Fibroblast of mammary gland (primary cell): ENCODE results near the gene POU5F1.
A peak's percentile ranks its signal among the peaks of the same experiment; 100 is the strongest.

Source experiments
- DNase-seq: peaks from one replicate; pipeline ENCODE4 v3.0.0-alpha.2; 2010; ENCODE audit warnings: low read depth
- H3K4me3 ChIP-seq: 2 replicates; pipeline ENCODE4 v1.5.1; 2011; ENCODE audit warnings: low read depth, mild to moderate bottlenecking, low read length, moderate library complexity; ENCODE audit not compliant: control insufficient read depth
- CTCF ChIP-seq: conservative IDR thresholded peaks from 2 replicates; pipeline ENCODE4 v1.5.1; 2011; ENCODE audit warnings: low read depth, low read length, inconsistent platforms; ENCODE audit not compliant: control insufficient read depth, insufficient read depth

POU5F1 gene

GRCh38 chr6:31180500-31180899, 10.0 kb upstream of the POU5F1 start:
- DNase-seq: peak; percentile 81
- TF ChIP-seq CTCF: no peak
- H3K4me3 ChIP-seq: peak overlapping the region; percentile 40

GRCh38 chr6:31179896-31180295, 9.4 kb upstream of the POU5F1 start:
- DNase-seq: no peak
- H3K4me3 ChIP-seq: peak overlapping the region; percentile 40
- no peak for TF ChIP-seq CTCF

- no peak overlapping the region for H3K4me3 ChIP-seq
- DNase-seq: no peak
- TF ChIP-seq CTCF: no peak
These were observed 8.5 kb upstream of the POU5F1 start for GRCh38 chr6:31179042-31179386.

GRCh38 chr6:31178143-31179041, 7.9 kb upstream of the POU5F1 start:
- TF ChIP-seq CTCF: no peak
- no peak for DNase-seq
- no peak overlapping the region for H3K4me3 ChIP-seq

- no peak for TF ChIP-seq CTCF
- peak; percentile 68 for DNase-seq
- H3K4me3 ChIP-seq: no peak overlapping the region
These were observed 5.5 kb upstream of the POU5F1 start for GRCh38 chr6:31175971-31176370.

GRCh38 chr6:31174378-31174777, 3.9 kb upstream of the POU5F1 start:
- H3K4me3 ChIP-seq: no peak overlapping the region
- TF ChIP-seq CTCF: no peak
- DNase-seq: no peak

GRCh38 chr6:31173406-31173805, 2.9 kb upstream of the POU5F1 start:
- no peak for DNase-seq
- TF ChIP-seq CTCF: no peak
- no peak overlapping the region for H3K4me3 ChIP-seq
